ENCODE measurements around the gene OR2T6.

DNA sequence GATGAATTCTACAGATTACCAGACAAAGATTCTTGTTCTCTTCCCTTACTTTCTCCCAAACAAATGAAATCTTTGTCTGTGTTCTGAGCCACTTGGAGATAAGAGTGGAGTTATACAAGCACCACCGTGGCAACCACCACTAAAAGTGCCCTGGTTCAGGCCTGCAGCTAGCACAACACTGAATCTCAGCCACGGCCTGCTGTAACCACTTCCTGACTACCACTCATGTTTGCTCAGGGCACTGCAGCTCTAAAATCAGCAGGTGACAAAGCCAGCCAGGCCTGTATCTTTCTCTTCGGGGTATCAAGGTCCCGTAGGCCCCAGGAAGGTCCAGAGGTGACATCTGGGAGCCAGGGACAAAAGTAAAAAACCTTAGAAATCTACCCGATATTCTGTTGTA is 3.2 kb upstream of the OR2T6 start:
- TF ChIP-seq, protein P1, sequence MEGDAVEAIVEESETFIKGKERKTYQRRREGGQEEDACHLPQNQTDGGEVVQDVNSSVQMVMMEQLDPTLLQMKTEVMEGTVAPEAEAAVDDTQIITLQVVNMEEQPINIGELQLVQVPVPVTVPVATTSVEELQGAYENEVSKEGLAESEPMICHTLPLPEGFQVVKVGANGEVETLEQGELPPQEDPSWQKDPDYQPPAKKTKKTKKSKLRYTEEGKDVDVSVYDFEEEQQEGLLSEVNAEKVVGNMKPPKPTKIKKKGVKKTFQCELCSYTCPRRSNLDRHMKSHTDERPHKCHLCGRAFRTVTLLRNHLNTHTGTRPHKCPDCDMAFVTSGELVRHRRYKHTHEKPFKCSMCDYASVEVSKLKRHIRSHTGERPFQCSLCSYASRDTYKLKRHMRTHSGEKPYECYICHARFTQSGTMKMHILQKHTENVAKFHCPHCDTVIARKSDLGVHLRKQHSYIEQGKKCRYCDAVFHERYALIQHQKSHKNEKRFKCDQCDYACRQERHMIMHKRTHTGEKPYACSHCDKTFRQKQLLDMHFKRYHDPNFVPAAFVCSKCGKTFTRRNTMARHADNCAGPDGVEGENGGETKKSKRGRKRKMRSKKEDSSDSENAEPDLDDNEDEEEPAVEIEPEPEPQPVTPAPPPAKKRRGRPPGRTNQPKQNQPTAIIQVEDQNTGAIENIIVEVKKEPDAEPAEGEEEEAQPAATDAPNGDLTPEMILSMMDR (IDR thresholded peaks at IDR 0.05): no peak
- TF ChIP-seq POLR2A (IDR thresholded peaks at IDR 0.05): no peak
- no peak for TF ChIP-seq POLR2AphosphoS5 (IDR thresholded peaks at IDR 0.05)

Data from prostate gland (tissue), 2 donors.